Body of pancreas (tissue), 4 donors: ENCODE results near the gene UTRN.

Experiments used
- POLR2A ChIP-seq, 3 donors: fragments of 450-650 bp; IDR thresholded peaks; one replicate each; pipeline ENCODE4 v1.6.1; 2016; ENCODE audit warnings: antibody characterized with exemption in 3 of 3, mild to moderate bottlenecking in 2 of 3
- TF ChIP-seq, protein P1 (sequence below), 7 experiments: fragments of 450-650 bp in 4 of 7; fragments of 200-600 bp in 3 of 7; sonication (generic) in 3 of 7; IDR thresholded peaks; one replicate each; pipeline ENCODE4 v1.5.1; 2016 to 2019; ENCODE audit warnings: antibody characterized with exemption in 7 of 7

DNA sequence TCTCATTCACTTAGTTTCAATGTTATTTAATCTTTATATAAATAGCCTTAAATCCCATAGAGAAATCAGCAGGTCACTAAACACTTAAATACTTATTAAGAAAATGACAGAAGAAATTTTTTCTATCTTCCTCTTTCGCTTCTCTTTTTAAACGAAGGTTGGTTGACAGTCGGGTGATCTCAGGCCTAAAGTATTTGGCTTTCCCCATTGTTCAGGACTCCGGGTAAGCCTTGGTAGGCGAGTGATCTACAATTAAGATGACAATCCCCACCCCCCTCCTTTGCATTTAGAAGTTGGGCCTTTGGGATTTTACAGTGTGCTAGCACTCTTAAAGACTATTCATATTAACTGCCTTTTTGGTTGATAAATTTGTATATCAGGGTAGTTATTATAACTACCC lies 19.7 kb upstream of the UTRN start:
- TF ChIP-seq, protein P1, sequence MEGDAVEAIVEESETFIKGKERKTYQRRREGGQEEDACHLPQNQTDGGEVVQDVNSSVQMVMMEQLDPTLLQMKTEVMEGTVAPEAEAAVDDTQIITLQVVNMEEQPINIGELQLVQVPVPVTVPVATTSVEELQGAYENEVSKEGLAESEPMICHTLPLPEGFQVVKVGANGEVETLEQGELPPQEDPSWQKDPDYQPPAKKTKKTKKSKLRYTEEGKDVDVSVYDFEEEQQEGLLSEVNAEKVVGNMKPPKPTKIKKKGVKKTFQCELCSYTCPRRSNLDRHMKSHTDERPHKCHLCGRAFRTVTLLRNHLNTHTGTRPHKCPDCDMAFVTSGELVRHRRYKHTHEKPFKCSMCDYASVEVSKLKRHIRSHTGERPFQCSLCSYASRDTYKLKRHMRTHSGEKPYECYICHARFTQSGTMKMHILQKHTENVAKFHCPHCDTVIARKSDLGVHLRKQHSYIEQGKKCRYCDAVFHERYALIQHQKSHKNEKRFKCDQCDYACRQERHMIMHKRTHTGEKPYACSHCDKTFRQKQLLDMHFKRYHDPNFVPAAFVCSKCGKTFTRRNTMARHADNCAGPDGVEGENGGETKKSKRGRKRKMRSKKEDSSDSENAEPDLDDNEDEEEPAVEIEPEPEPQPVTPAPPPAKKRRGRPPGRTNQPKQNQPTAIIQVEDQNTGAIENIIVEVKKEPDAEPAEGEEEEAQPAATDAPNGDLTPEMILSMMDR (IDR thresholded peaks at IDR 0.05) = no peak
- no peak for TF ChIP-seq POLR2A (IDR thresholded peaks at IDR 0.05)
